OCI-LY1 (cell line): Measurements from ENCODE around the gene FADS2.

Experiments used
- H2AFZ ChIP-seq: fragments of 200-600 bp; sonication (generic), shearing (Covaris generic); 2 replicates; pipeline ENCODE4 v1.6.0; 2014; ENCODE audit warnings: antibody characterized with exemption, mild to moderate bottlenecking, low read length
- H3F3A ChIP-seq: fragments of 200-600 bp; sonication (generic), shearing (Covaris generic); 2 replicates; pipeline ENCODE4 v1.6.0; 2014; ENCODE audit warnings: mild to moderate bottlenecking, antibody characterized with exemption, low read length, moderate library complexity; ENCODE audit not compliant: insufficient read depth
- H3K27ac ChIP-seq: fragments of 200-600 bp; sonication (generic); 2 replicates; pipeline ENCODE4 v1.5.1; 2014; ENCODE audit warnings: low read length, mixed run types, mild to moderate bottlenecking, low read depth; ENCODE audit not compliant: poor library complexity, severe bottlenecking
- H3K27me3 ChIP-seq: fragments of 200-600 bp; sonication (generic); 2 replicates; pipeline ENCODE4 v1.6.0; 2014; ENCODE audit warnings: antibody characterized with exemption, mild to moderate bottlenecking, low read length, moderate library complexity; ENCODE audit not compliant: insufficient read depth
- H3K36me3 ChIP-seq: fragments of 200-600 bp; sonication (generic); 2 replicates; pipeline ENCODE4 v1.6.1; 2014; ENCODE audit warnings: mild to moderate bottlenecking, antibody characterized with exemption, low read length, moderate library complexity, mixed read lengths; ENCODE audit not compliant: insufficient read depth
- H3K4me1 ChIP-seq: fragments of 200-600 bp; sonication (generic); 2 replicates; pipeline ENCODE4 v1.5.1; 2014; ENCODE audit warnings: mild to moderate bottlenecking, low read length, moderate library complexity; ENCODE audit not compliant: insufficient read depth, severe bottlenecking
- H3K4me2 ChIP-seq: fragments of 200-600 bp; sonication (generic), shearing (Covaris generic); 2 replicates; pipeline ENCODE4 v1.6.1; 2014; ENCODE audit warnings: low read length
- H3K4me3 ChIP-seq: fragments of 200-600 bp; sonication (generic); 2 replicates; pipeline ENCODE4 v1.5.1; 2014; ENCODE audit warnings: low read length, low read depth, mild to moderate bottlenecking, mixed read lengths; ENCODE audit not compliant: poor library complexity, severe bottlenecking
- H3K79me2 ChIP-seq: fragments of 200-600 bp; shearing (Covaris generic); 2 replicates; pipeline ENCODE4 v1.6.1; 2016; ENCODE audit warnings: mixed run types, low read length, mixed read lengths; ENCODE audit not compliant: insufficient read depth
- H3K9ac ChIP-seq: fragments of 200-600 bp; sonication (generic), shearing (Covaris generic); 2 replicates; pipeline ENCODE4 v1.6.1; 2014; ENCODE audit warnings: mild to moderate bottlenecking, low read length, mixed read lengths
- H3K9me2 ChIP-seq: fragments of 200-600 bp; sonication (generic), shearing (Covaris generic); 2 replicates; pipeline ENCODE4 v1.6.1; 2014; ENCODE audit warnings: low read depth, mild to moderate bottlenecking, low read length, mixed read lengths
- H3K9me3 ChIP-seq: fragments of 200-600 bp; shearing (Covaris generic); 2 replicates; pipeline ENCODE4 v1.6.1; 2014; ENCODE audit warnings: low read length, mixed read lengths
- H4K20me1 ChIP-seq: fragments of 200-600 bp; sonication (generic), shearing (Covaris generic); 2 replicates; pipeline ENCODE4 v1.6.0; 2016; ENCODE audit warnings: mild to moderate bottlenecking, low read length; ENCODE audit not compliant: insufficient read depth
- EZH2 ChIP-seq: fragments of 200-600 bp; sonication (generic), shearing (Covaris generic); IDR thresholded peaks from 2 replicates; pipeline ENCODE4 v1.8.0; 2017; ENCODE audit warnings: borderline replicate concordance, mixed run types, mild to moderate bottlenecking, antibody characterized with exemption, low read length, moderate library complexity, mixed read lengths
- TF ChIP-seq, protein P1 (sequence below): fragments of 200-600 bp; sonication (generic), shearing (Covaris generic); IDR thresholded peaks from 2 replicates; pipeline ENCODE4 v1.5.1; 2017; ENCODE audit warnings: mild to moderate bottlenecking, antibody characterized with exemption, low read length, moderate library complexity, mixed read lengths

FADS2 gene

DNA sequence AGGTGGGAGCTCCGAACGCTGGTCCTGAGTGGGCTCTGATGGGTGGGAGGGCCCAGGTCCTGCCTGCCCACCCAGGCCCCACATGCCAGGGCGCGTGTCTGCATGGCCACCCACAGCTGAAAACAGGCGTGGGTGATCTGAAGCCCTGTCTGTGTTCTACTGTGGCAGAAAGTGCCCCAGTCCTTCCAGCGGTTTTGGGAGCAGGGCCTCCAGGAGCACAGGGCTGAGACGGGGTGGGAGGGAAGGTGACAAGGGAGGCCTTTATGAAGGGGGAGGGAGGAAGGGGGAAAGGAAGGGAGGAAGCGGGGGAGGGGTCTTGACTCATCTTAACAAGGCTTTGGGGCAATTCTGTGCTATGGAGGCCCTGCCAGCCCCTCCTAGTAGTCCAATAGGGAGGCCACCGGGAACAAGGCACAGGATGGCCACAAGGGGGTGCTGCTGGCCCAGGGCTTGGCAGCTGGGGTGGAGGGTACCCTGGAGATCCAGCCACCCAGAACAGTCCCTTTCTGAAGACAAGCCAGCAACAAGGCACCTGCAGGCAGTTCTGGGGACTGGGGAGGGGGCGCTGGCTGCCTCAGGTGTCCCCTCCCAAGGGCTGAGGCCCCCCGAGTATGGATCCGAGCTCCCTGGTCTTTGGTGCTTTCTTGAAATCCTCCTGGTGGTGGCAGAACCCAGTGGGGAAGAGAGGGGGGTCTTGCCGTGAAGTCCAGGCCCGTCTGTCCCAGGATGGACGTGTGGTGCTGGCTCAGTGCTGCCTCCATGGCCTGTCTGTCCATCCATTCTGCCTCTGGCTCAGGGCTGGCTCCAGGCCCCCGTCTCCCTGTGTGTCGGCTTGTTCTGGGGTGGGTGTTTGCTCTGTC lies 69.5 kb downstream of the FADS2 start:
- Histone ChIP-seq H3K4me1 (peaks cover 6% of the 10 kb centered on the region), H3K36me3 (no peaks in the 10 kb centered on the region), H3K27me3 (no peaks in the 10 kb centered on the region), H3K9me3 (no peaks in the 10 kb centered on the region), H3K4me2 (no peak overlapping the region), H3F3A (no peaks in the 10 kb centered on the region), H3K79me2 (no peaks in the 10 kb centered on the region), H3K4me3 (no peak overlapping the region), H3K9me2 (no peaks in the 10 kb centered on the region), H3K27ac (no peak overlapping the region), H2AFZ (no peak overlapping the region), H3K9ac (no peak overlapping the region), H4K20me1 (no peaks in the 10 kb centered on the region)
- no peak for TF ChIP-seq EZH2
- TF ChIP-seq, protein P1, sequence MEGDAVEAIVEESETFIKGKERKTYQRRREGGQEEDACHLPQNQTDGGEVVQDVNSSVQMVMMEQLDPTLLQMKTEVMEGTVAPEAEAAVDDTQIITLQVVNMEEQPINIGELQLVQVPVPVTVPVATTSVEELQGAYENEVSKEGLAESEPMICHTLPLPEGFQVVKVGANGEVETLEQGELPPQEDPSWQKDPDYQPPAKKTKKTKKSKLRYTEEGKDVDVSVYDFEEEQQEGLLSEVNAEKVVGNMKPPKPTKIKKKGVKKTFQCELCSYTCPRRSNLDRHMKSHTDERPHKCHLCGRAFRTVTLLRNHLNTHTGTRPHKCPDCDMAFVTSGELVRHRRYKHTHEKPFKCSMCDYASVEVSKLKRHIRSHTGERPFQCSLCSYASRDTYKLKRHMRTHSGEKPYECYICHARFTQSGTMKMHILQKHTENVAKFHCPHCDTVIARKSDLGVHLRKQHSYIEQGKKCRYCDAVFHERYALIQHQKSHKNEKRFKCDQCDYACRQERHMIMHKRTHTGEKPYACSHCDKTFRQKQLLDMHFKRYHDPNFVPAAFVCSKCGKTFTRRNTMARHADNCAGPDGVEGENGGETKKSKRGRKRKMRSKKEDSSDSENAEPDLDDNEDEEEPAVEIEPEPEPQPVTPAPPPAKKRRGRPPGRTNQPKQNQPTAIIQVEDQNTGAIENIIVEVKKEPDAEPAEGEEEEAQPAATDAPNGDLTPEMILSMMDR: peak; percentile 75

DNA sequence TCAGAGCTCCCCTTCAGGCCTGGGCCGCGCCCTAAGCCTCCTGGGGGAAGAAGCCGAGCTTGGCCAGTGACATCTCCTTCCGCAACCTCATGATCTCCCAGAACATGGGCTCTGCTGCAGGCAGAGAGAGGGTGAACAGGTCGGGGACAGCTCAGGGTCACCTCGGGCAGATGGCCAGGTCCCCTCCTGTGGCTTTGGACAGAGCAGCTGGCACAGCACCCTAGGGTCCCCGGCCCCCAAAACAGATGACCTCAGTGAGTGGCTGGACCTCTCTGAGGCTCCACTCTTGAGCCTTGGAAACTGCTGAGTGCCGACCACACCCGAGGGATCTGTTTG lies 70.1 kb downstream of the FADS2 start:
- TF ChIP-seq, protein P1: no peak
- TF ChIP-seq EZH2: no peak
- Histone ChIP-seq H3K27ac (no peak overlapping the region), H4K20me1 (no peaks in the 10 kb centered on the region), H3K4me2 (no peak overlapping the region), H3K9me2 (no peaks in the 10 kb centered on the region), H3K79me2 (no peaks in the 10 kb centered on the region), H3K4me1 (peaks cover 6% of the 10 kb centered on the region), H3K36me3 (no peaks in the 10 kb centered on the region), H2AFZ (no peak overlapping the region), H3F3A (no peaks in the 10 kb centered on the region), H3K27me3 (no peaks in the 10 kb centered on the region), H3K9ac (no peak overlapping the region), H3K4me3 (no peak overlapping the region), H3K9me3 (no peaks in the 10 kb centered on the region)

DNA sequence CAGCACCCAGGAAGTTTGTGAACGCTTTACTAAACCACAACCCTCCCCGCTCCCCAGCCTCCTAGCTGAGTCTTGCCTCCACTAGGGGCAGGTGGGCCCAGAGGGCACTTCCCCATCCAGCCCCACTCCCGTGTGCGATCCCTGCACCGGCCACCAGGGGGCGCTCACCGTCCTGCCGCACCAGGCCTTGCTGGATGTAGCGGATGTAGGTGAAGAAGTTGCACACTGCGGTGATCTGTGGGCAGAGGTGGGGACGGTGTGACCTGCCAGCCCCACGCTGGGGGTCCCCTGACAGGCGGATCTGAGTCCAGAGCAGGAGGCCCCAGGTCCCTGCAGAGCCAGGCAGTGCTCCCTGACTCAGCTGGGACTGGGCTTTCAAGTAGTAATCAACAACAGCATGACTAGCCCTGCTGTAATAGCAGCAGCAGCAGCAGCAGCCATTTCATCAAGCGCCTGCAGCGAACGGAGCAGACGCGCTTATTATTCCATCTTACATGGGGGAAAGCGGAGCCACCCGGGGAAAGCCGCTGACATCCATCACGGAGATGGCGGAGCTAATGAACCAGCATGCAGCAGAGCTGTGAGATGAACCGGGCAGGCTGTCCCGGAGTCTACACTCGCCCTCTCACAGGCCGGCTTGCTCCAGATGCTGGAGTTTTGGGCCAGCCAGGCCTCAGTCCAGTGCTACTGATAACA lies 71.2 kb downstream of the FADS2 start:
- H3K79me2 ChIP-seq: no peaks in the 10 kb centered on the region
- H3F3A ChIP-seq: no peaks in the 10 kb centered on the region
- H2AFZ ChIP-seq: no peak overlapping the region
- no peaks in the 10 kb centered on the region for H3K9me3 ChIP-seq
- no peak overlapping the region for H3K9ac ChIP-seq
- TF ChIP-seq, protein P1: peak; percentile 99
- no peak for TF ChIP-seq EZH2
- peaks cover 6% of the 10 kb centered on the region for H3K4me1 ChIP-seq
- no peak overlapping the region for H3K27ac ChIP-seq
- no peaks in the 10 kb centered on the region for H4K20me1 ChIP-seq
- no peak overlapping the region for H3K4me3 ChIP-seq
- no peaks in the 10 kb centered on the region for H3K36me3 ChIP-seq
- H3K27me3 ChIP-seq: no peaks in the 10 kb centered on the region; the same call in 1 of the 2 replicates
- no peaks in the 10 kb centered on the region for H3K9me2 ChIP-seq
- H3K4me2 ChIP-seq: no peak overlapping the region; the same call in 1 of the 2 replicates
